Heart left ventricle (tissue), 13 donors: Measurements from ENCODE around the gene SND1.

Source experiments
- POLR2A ChIP-seq, 2 donors: fragments of 450-650 bp; IDR thresholded peaks; one replicate each; pipeline ENCODE4 v1.6.1; 2017; ENCODE audit warnings: antibody characterized with exemption in 2 of 2, mild to moderate bottlenecking in 2 of 2, moderate library complexity in 2 of 2
- TF ChIP-seq, protein P1 (sequence below), 12 donors: fragments of 200-600 bp; sonication (generic) in 4 of 12; IDR thresholded peaks; one replicate each; pipeline versions ENCODE4 v1.5.0 to v1.8.0; 2018 to 2022; ENCODE audit warnings: antibody characterized with exemption in 12 of 12, mild to moderate bottlenecking in 5 of 12
- donor health status: ischemic (EF 13 %, LVEDD 7.1; RV severe dilation, severe dysfunction).
- donor health status: DM: no; HTN: yes; CAD: no.
- donor health status: DM: no; HTN: no; CAD: no.
- donor health status: ischemic (EF 25% LVEDD 6.9; RV normal size, moderate dysfunction).
- donor health status: ischemic (EF 25% LVEDD 5.7; RV mildly dilated, moderate dysfunction).
- donor health status: ischemic (EF 35%, LVEDD 5.7; RV mildly dilated, moderate dysfunction).
- donor health status: nonischemic (EF 11% LVEDD 7.7; RV severe dilation, severe dysfunction).
- donor health status: DM: yes; HTN: yes; CAD: no.
- donor health status: PGD.
- donor health status: ischemic (EF 29% LVEDD 5.4; RV normal size, mild dysfunction).
- donor health status: nonischemic (EF 23%, LVEDD 6.1; RV moderate dilation, normal function).

DNA sequence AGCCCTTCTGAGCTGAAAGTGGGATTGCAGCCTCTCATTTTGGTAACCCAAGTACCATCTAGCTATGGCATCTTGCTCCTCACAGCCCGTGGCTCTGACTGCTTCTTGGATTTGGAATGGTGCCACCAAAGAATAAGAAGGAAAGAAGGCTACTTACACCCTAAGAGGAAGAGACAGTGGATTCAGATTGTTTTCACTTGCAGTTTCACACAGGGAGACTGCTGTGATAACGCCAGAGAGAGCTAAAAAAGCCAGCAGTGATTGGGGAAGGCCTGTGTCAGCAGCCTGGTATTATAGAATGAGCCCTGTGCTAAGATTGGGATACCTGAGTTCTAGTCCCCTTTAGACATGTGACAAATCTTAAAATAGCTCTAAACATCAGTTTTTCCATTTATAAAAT, 382.8 kb downstream of the SND1 start:
- TF ChIP-seq, protein P1, sequence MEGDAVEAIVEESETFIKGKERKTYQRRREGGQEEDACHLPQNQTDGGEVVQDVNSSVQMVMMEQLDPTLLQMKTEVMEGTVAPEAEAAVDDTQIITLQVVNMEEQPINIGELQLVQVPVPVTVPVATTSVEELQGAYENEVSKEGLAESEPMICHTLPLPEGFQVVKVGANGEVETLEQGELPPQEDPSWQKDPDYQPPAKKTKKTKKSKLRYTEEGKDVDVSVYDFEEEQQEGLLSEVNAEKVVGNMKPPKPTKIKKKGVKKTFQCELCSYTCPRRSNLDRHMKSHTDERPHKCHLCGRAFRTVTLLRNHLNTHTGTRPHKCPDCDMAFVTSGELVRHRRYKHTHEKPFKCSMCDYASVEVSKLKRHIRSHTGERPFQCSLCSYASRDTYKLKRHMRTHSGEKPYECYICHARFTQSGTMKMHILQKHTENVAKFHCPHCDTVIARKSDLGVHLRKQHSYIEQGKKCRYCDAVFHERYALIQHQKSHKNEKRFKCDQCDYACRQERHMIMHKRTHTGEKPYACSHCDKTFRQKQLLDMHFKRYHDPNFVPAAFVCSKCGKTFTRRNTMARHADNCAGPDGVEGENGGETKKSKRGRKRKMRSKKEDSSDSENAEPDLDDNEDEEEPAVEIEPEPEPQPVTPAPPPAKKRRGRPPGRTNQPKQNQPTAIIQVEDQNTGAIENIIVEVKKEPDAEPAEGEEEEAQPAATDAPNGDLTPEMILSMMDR (IDR thresholded peaks at IDR 0.05): no peak
- TF ChIP-seq POLR2A (IDR thresholded peaks at IDR 0.05): no peak
